Thyroid gland (tissue), 4 donors: ENCODE data around the gene PTPRN2.
"Not testable (repeated sequence)": the region's sequence is repeated elsewhere in the genome, so short reads cannot be mapped to it uniquely, and the experiment has no call there.

Experiments
- CTCF ChIP-seq, 6 experiments: fragments of 200-600 bp in 3 of 6; fragments of 450-650 bp in 3 of 6; sonication (generic) in 3 of 6; IDR thresholded peaks; one replicate each; pipeline ENCODE4 v1.5.1; 2016 to 2019; ENCODE audit warnings: antibody characterized with exemption in 6 of 6, mild to moderate bottlenecking in 2 of 6, inconsistent platforms in 1 of 6, moderate library complexity in 1 of 6
- POLR2A ChIP-seq, 2 donors: fragments of 450-650 bp; IDR thresholded peaks; one replicate each; pipeline ENCODE4 v1.6.1; 2017; ENCODE audit warnings: antibody characterized with exemption in 2 of 2, mild to moderate bottlenecking in 2 of 2, moderate library complexity in 1 of 2

- TF ChIP-seq CTCF, POLR2A (IDR thresholded peaks at IDR 0.05): not testable (repeated sequence)
Measured at GRCh38 chr7:157933219-157934155, 654.1 kb downstream of the PTPRN2 start.
